H1 (cell line): ENCODE measurements around the gene POLR3C. TPM values are rescaled to one million over a fixed set of nuclear protein-coding genes. Genes with fewer than 3 reads are reported as not detected.

ENCODE experiments used
- CTCF ChIP-seq, 3 experiments: IDR thresholded peaks; 1 replicate in 2 of 3; 2 replicates in 1 of 3; pipeline versions ENCODE4 v1.5.1 to v1.6.1; 2011; ENCODE audit warnings: low read length in 3 of 3, mild to moderate bottlenecking in 3 of 3, inconsistent platforms in 2 of 3, low read depth in 1 of 3, moderate library complexity in 1 of 3; ENCODE audit not compliant: insufficient read depth in 1 of 3; ENCODE audit errors: control extremely low read depth in 1 of 3
- RXRA ChIP-seq: IDR thresholded peaks from 2 replicates; pipeline ENCODE4 v1.6.1; 2011; ENCODE audit warnings: low read depth, mild to moderate bottlenecking, low read length, moderate library complexity; ENCODE audit not compliant: insufficient read depth
- polyA plus RNA-seq, 7 experiments: library from polyadenylated mRNA; depleted of rRNA in 3 of 7; stranded (reverse) in 5 of 7; unstranded in 2 of 7; fragments of >200 nt in 5 of 7; fragments of 200-250 nt in 2 of 7; gene quantifications; 1 replicate in 5 of 7; 2 replicates in 1 of 7; 4 replicates in 1 of 7; pipeline versions ENCODE4 v1.2.1 to v1.2.3, GENCODE V29; 2011 to 2013; ENCODE audit warnings: missing spikeins in 2 of 7, mixed read lengths in 2 of 7
- total RNA-seq: library from RNA; stranded (reverse); fragmentation: NEBNext Ultra II Directional; extraction: Animal tissue kit (Norgen Biotek cat#: 25700); gene quantifications from 2 replicates; pipeline ENCODE4 v1.2.1, GENCODE V29; 2021

POLR3C gene
- total and polyA plus RNA-seq, 2 of the 8 experiments (the other 6 are each of a cell fraction or from before 2014, with no cell fraction given) = 26.8 TPM

GRCh38 chr1:145859491-145860023 is 35.6 kb downstream of the POLR3C start (continued):
- peak in 1 of 3 experiments; percentile 16; a peak in 1 of 4 replicates for TF ChIP-seq CTCF (IDR thresholded peaks at IDR 0.05; ENCODE audit: control extremely low read depth in 1 of 3, insufficient read depth in 1 of 3, low read depth in 1 of 3, low read length in 3 of 3)
- no peak for TF ChIP-seq RXRA
